GM12878 (cell line): ENCODE measurements around the gene FBXL16. TPM values are rescaled to one million over a fixed set of nuclear protein-coding genes. Genes with fewer than 3 reads are reported as not detected.

Experiments used
- ATAC-seq: fragments of 200-7000 bp; cut with Tn5 transposase; 3 replicates; pipeline ENCODE4 v1.9.1; 2020; ENCODE audit warnings: mild to moderate bottlenecking, moderate library complexity
- BruUV-seq: library from RNA; stranded (reverse); fragments of 400-500 nt; replicated peaks from 2 replicates; lab custom pipeline; 2021; lab: Mats Ljungman, UMichigan
- CTCF ChIA-PET: fragments of 300-600 bp; sonication (Branson Sonifier 250); formaldehyde crosslinking; extraction: SDS; loops from one replicate; lab custom pipeline; 2021; ENCODE audit warnings: inconsistent platforms; lab: Yijun Ruan, JAX
- POLR2A ChIA-PET: fragments of 350-600 bp; formaldehyde crosslinking; extraction: SDS; loops from one replicate; lab custom pipeline; 2021; ENCODE audit warnings: inconsistent platforms; lab: Charles Lee
- RAD21 ChIA-PET: fragments of 300-600 bp; sonication (Branson Sonifier 250); formaldehyde crosslinking; loops from one replicate; lab custom pipeline; 2023; ENCODE audit warnings: antibody characterized with exemption; ENCODE audit not compliant: unreplicated experiment; lab: Charles Lee
- SMC1A ChIA-PET: fragments of 300-600 bp; sonication (Branson Sonifier 250); formaldehyde crosslinking; loops from one replicate; lab custom pipeline; 2023; ENCODE audit not compliant: unreplicated experiment, uncharacterized antibody; lab: Charles Lee
- DNase-seq: peaks from one replicate; pipeline ENCODE4 v3.0.0-alpha.2; 2011; ENCODE audit warnings: low read depth, low spot score
- FAIRE-seq: peaks from 3 replicates; lab custom pipeline; 2011; peaks lifted over from hg19 to GRCh38; lab: Jason Lieb, UNC
- H2AFZ ChIP-seq: 2 replicates; pipeline ENCODE4 v1.6.0; 2011; ENCODE audit warnings: low read depth, low read length, control low read depth; ENCODE audit not compliant: control insufficient read depth
- H3K27ac ChIP-seq: 2 replicates; pipeline ENCODE4 v1.5.1; 2011; ENCODE audit warnings: control low read depth; ENCODE audit not compliant: control insufficient read depth, insufficient read depth
- H3K27me3 ChIP-seq, 2 experiments: replicated peaks in 1 of 2; 2 replicates each; pipeline versions ENCODE4 v1.6.0 to v1.6.1; 2011; ENCODE audit warnings: low read length in 1 of 2; ENCODE audit not compliant: control insufficient read depth in 2 of 2, insufficient read depth in 2 of 2
- H3K36me3 ChIP-seq, 2 experiments: 2 replicates each; pipeline ENCODE4 v1.5.1; 2011; ENCODE audit warnings: low read length in 1 of 2; ENCODE audit not compliant: control insufficient read depth in 2 of 2, insufficient read depth in 2 of 2
- H3K4me1 ChIP-seq: 2 replicates; pipeline ENCODE4 v1.6.1; 2011; ENCODE audit warnings: mild to moderate bottlenecking, low read length, moderate library complexity, mixed read lengths; ENCODE audit not compliant: control insufficient read depth, insufficient read depth
- H3K4me2 ChIP-seq: 2 replicates; pipeline ENCODE4 v1.6.0; 2011; ENCODE audit warnings: control low read depth; ENCODE audit not compliant: control insufficient read depth, insufficient read depth
- H3K4me3 ChIP-seq: fragments of 200-600 bp; sonication (generic); 2 replicates; pipeline ENCODE4 v1.5.1; 2016
- H3K79me2 ChIP-seq: 2 replicates; pipeline ENCODE4 v1.6.0; 2011; ENCODE audit warnings: low read length; ENCODE audit not compliant: control insufficient read depth, insufficient read depth
- H3K9ac ChIP-seq: 2 replicates; pipeline ENCODE4 v1.8.0; 2011; ENCODE audit warnings: low read length, control low read depth, mixed read lengths; ENCODE audit not compliant: control insufficient read depth, insufficient read depth
- H3K9me3 ChIP-seq: replicated peaks from 3 replicates; pipeline ENCODE4 v1.5.1; 2011; ENCODE audit warnings: mild to moderate bottlenecking, low read length; ENCODE audit not compliant: control insufficient read depth, insufficient read depth
- H4K20me1 ChIP-seq: 2 replicates; pipeline ENCODE4 v1.6.0; 2011; ENCODE audit not compliant: control insufficient read depth, insufficient read depth
- CUX1 ChIP-seq: IDR thresholded peaks from 2 replicates; pipeline ENCODE4 v1.6.1; 2012; ENCODE audit warnings: improper control_type of control experiment, low read depth, low read length; ENCODE audit not compliant: insufficient replicate concordance
- TCF3 ChIP-seq: IDR thresholded peaks from 2 replicates; pipeline ENCODE4 v1.6.1; 2012; ENCODE audit warnings: low read depth, mild to moderate bottlenecking, low read length, borderline replicate concordance; ENCODE audit not compliant: insufficient read depth
- WGBS: methylation state at CpG from one replicate; pipeline ENCODE4 v1.1.6; 2016; ENCODE audit warnings: low lambda C conversion rate; ENCODE audit not compliant: insufficient replicate concordance, insufficient coverage; ENCODE audit errors: missing lambda C conversion rate; 5-methylcytosine and 5-hydroxymethylcytosine counted together
- in situ Hi-C: fragments of 300-500 bp; cut with MboI; formaldehyde crosslinking; loops from 9 replicates; pipeline ENCODE4 v1.14.3; 2018; ENCODE audit warnings: mixed read lengths
- intact Hi-C: fragments of 100-400 bp; cut with micrococcal nuclease; formaldehyde crosslinking; loops from one replicate; pipeline ENCODE4 v1.14.2; 2022; ENCODE audit not compliant: unreplicated experiment
- polyA plus RNA-seq, 11 experiments: library from polyadenylated mRNA; depleted of rRNA in 4 of 11; unstranded in 6 of 11; stranded (reverse) in 5 of 11; fragments of >200 nt; fragmentation: Nextera tagmentation in 4 of 11; fragmentation: Illumina TruSeq in 1 of 11; extraction: Ambion mirVana in 4 of 11; extraction: Trizol in 1 of 11; gene quantifications; 1 replicate in 1 of 11; 2 replicates in 10 of 11; pipeline versions ENCODE4 v1.2.1 to v1.2.3, GENCODE V29; 2011 to 2016; ENCODE audit warnings: inconsistent platforms in 2 of 11, missing spikeins in 2 of 11, low read depth in 1 of 11
- total RNA-seq, 4 experiments: library from RNA; depleted of rRNA in 3 of 4; stranded (reverse); fragments of >200 nt in 3 of 4; fragmentation: Illumina TruSeq in 1 of 4; extraction: Trizol in 1 of 4; gene quantifications; 2 replicates each; pipeline versions ENCODE4 v1.2.1 to v1.2.3, GENCODE V29; 2013 to 2021
- TF ChIP-seq, protein P1 (sequence below): IDR thresholded peaks from 2 replicates; pipeline ENCODE4 v1.6.1; 2011; ENCODE audit warnings: mild to moderate bottlenecking, low read depth, low read length, moderate library complexity; ENCODE audit not compliant: insufficient replicate concordance

Gene FBXL16
- total and polyA plus RNA-seq, 10 of the 15 experiments (the other 5 are each of a cell fraction or from before 2014, with no cell fraction given): 0.13 to 1.4 (median 0.24) TPM

DNA sequence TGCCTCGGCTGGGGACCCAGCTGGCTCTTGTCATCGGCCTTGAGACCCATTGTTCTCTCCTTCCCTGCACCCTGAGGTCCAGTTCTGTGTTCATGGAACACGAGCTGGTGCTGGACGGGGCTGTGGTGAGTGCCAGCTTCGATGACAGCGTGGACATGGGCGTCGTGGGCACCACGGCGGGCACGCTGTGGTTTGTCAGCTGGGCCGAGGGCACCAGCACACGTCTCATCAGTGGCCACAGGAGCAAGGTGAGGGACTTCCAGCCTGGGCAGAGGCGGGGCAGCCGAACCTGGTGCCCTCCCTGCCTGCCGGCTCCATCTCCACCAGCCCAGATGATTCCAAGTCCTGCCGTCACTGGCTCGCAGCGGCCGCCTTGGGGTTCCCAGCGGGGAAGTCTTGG, 43.0 kb downstream of the FBXL16 start:
- intact Hi-C loops: loop anchor here (10.0 kb wide), 1 partner anchor 268 kb away; the partner anchor contains the start of gene NME4
- TF ChIP-seq TCF3: no peak
- TF ChIP-seq, protein P1, sequence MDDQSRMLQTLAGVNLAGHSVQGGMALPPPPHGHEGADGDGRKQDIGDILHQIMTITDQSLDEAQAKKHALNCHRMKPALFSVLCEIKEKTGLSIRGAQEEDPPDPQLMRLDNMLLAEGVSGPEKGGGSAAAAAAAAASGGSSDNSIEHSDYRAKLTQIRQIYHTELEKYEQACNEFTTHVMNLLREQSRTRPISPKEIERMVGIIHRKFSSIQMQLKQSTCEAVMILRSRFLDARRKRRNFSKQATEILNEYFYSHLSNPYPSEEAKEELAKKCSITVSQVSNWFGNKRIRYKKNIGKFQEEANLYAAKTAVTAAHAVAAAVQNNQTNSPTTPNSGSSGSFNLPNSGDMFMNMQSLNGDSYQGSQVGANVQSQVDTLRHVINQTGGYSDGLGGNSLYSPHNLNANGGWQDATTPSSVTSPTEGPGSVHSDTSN: no peak
- TF ChIP-seq CUX1: no peak
- ChIA-PET POLR2A (interaction anchor here (1.4 kb wide), 1 partner anchor 19 kb away, joined by 3 read pairs; no protein-coding TSS in a partner anchor), SMC1A (no interaction called here), CTCF (interaction anchor here (0.7 to 2.0 kb wide), 2 partner anchors 10 to 14 kb away, joined by 3 to 7 read pairs; no protein-coding TSS in a partner anchor), RAD21 (no interaction called here)
- Histone ChIP-seq H3K9me3 (no peaks in the 10 kb centered on the region), H3K36me3 (no peaks in the 10 kb centered on the region; a peak in 2 of 4 replicates), H3K4me1 (peaks cover 6% of the 10 kb centered on the region), H2AFZ (no peak overlapping the region), H3K27ac (no peak overlapping the region), H3K4me3 (no peak overlapping the region), H3K27me3 (no peaks in the 10 kb centered on the region), H3K9ac (no peak overlapping the region), H4K20me1 (no peaks in the 10 kb centered on the region), H3K4me2 (no peak overlapping the region), H3K79me2 (no peaks in the 10 kb centered on the region)
- ATAC-seq: no peak
- BruUV-seq: no TSS peak
- in situ Hi-C loops: loop anchor here (10.0 kb wide), 1 partner anchor 268 kb away; the partner anchor contains the start of gene NME4
- 90% methylated on average over 20 of the region's 21 CpGs for WGBS
- DNase-seq: no peak
- FAIRE-seq: no peak
